WTC11 (cell line): Measurements from ENCODE around the gene INKA2. TPM values are rescaled to one million over a fixed set of nuclear protein-coding genes. Genes with fewer than 3 reads are reported as not detected.

Source experiments
- ATAC-seq: fragments of 200-7000 bp; cut with Tn5 transposase; 2 replicates; pipeline ENCODE4 v1.10.0; 2021; ENCODE audit warnings: mild to moderate bottlenecking, moderate library complexity
- CTCF ChIA-PET: fragments of 300-600 bp; sonication (Branson Sonifier 250); formaldehyde crosslinking; loops from one replicate; lab custom pipeline; 2021; ENCODE audit warnings: antibody characterized with exemption; lab: Charles Lee
- POLR2A ChIA-PET: fragments of 350-600 bp; sonication (Branson Sonifier 250); formaldehyde crosslinking; loops from one replicate; lab custom pipeline; 2021; ENCODE audit warnings: antibody characterized with exemption; lab: Charles Lee
- DNase-seq: peaks from one replicate; pipeline ENCODE4 v3.0.0; 2021; ENCODE audit warnings: low spot score
- H3K27ac Mint-ChIP-seq: 2 replicates; pipeline ENCODE4 v1.8.0; 2021; ENCODE audit warnings: mixed read lengths
- H3K27me3 Mint-ChIP-seq: 2 replicates; pipeline ENCODE4 v1.8.0; 2021; ENCODE audit warnings: low read depth, mild to moderate bottlenecking, moderate library complexity, mixed read lengths
- H3K36me3 Mint-ChIP-seq: 2 replicates; pipeline ENCODE4 v1.8.0; 2021; ENCODE audit warnings: mixed read lengths
- H3K4me1 Mint-ChIP-seq: 2 replicates; pipeline ENCODE4 v1.8.0; 2022; ENCODE audit warnings: mixed read lengths
- H3K4me3 Mint-ChIP-seq: 2 replicates; pipeline ENCODE4 v1.8.0; 2021; ENCODE audit warnings: mild to moderate bottlenecking, moderate library complexity, mixed read lengths
- H3K9me3 Mint-ChIP-seq: 2 replicates; pipeline ENCODE4 v1.8.0; 2021; ENCODE audit warnings: mixed read lengths
- ESRRA ChIP-seq: sonication (generic); formaldehyde crosslinking; IDR thresholded peaks from 2 replicates; pipeline ENCODE4 v1.8.1; 2022; ENCODE audit warnings: mild to moderate bottlenecking, missing genetic modification reagents, borderline replicate concordance
- NFYB ChIP-seq: sonication (generic); formaldehyde crosslinking; conservative IDR thresholded peaks from 2 replicates; pipeline ENCODE4 v1.8.0; 2022; ENCODE audit warnings: low read depth, missing genetic modification reagents
- total RNA-seq: library from RNA; stranded (reverse); gene quantifications from 3 replicates; pipeline ENCODE4 v1.2.3, GENCODE V29; 2021
- TF ChIP-seq, protein P1 (sequence below): sonication (generic); formaldehyde crosslinking; IDR thresholded peaks from 2 replicates; pipeline ENCODE4 v1.8.0; 2022; ENCODE audit warnings: mild to moderate bottlenecking, missing genetic modification reagents
- TF ChIP-seq, protein P2 (sequence below): fragments of 250-450 bp; sonication (Bioruptor Pico); IDR thresholded peaks from 2 replicates; pipeline ENCODE4 v1.9.0; 2021; ENCODE audit warnings: moderate library complexity, mild to moderate bottlenecking, inconsistent platforms, borderline replicate concordance
- TF ChIP-seq, protein P3 (sequence below): sonication (generic); formaldehyde crosslinking; conservative IDR thresholded peaks from 2 replicates; pipeline ENCODE4 v1.8.1; 2023; ENCODE audit warnings: mild to moderate bottlenecking, low read depth, missing genetic modification reagents, moderate library complexity
- TF ChIP-seq, protein P4 (sequence below): sonication (generic); formaldehyde crosslinking; IDR thresholded peaks from 2 replicates; pipeline ENCODE4 v1.8.0; 2023; ENCODE audit warnings: missing genetic modification reagents, mild to moderate bottlenecking, borderline replicate concordance
- TF ChIP-seq, protein P5 (sequence below): sonication (generic); formaldehyde crosslinking; IDR thresholded peaks from 2 replicates; pipeline ENCODE4 v1.8.0; 2022; ENCODE audit warnings: mild to moderate bottlenecking, missing genetic modification reagents
- TF ChIP-seq, protein P6 (sequence below): sonication (generic); formaldehyde crosslinking; IDR thresholded peaks from 2 replicates; pipeline ENCODE4 v1.8.0; 2022; ENCODE audit warnings: mild to moderate bottlenecking, missing genetic modification reagents
- TF ChIP-seq, protein P7 (sequence below): sonication (generic); formaldehyde crosslinking; IDR thresholded peaks from 2 replicates; pipeline ENCODE4 v1.8.1; 2023; ENCODE audit warnings: mild to moderate bottlenecking, missing genetic modification reagents, borderline replicate concordance
- TF ChIP-seq, protein P8 (sequence below): sonication (generic); formaldehyde crosslinking; IDR thresholded peaks from 2 replicates; pipeline ENCODE4 v1.8.0; 2023; ENCODE audit warnings: missing genetic modification reagents
- TF ChIP-seq, protein P9 (sequence below): sonication (generic); formaldehyde crosslinking; IDR thresholded peaks from 2 replicates; pipeline ENCODE4 v1.8.0; 2022; ENCODE audit warnings: mild to moderate bottlenecking, missing genetic modification reagents
- TF ChIP-seq, protein P10 (sequence below): sonication (generic); formaldehyde crosslinking; IDR thresholded peaks from 2 replicates; pipeline ENCODE4 v1.8.1; 2023; ENCODE audit warnings: mild to moderate bottlenecking, missing genetic modification reagents, moderate library complexity

Gene INKA2
- total RNA-seq, 1 experiment from 2014 or later, result 20.1 TPM

DNA sequence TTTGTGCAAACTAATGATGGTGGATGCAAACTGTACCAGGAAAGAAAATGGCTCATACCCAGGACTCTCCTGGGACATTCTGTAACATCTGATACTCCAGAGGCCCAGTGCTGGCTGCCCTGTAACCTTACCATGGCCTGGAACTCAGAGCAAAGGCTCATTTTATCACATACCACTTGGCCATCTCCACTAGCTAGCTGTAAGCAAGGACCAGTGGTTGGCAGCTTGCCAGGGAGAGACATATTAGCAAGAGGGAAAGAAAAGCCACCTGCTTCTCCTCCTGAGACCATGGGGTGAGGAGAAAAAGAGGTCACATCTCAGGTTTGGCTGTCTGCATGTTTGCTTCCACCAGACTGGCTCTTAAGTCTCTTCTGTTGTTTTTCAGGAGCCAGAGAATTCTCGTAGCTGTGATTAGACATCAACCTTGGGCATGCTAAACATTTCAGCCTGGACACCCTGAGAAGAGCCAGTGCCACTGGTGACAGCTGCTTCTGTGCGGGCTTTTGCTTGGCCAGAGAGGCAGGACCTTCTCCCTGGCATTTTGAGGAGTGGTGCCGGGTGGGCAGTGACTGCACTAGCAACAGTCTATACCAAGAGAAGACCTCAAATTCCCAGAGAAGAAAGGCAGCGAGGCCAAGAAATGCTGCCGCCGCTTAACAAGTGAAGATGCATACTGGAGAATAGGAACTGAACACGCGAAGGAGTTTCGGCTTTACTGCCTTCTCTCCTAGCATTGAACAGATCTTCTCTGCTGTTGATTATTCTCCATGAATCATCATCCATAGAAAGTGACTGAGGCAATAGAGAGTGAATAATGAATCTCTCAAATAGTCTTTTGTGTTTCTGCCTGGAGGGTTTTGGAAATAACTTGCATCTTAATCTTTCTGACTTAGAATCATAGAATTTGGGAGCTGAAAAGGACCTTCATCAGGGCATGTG is 6.7 kb upstream of the INKA2 start:
- H3K4me3 Mint-ChIP-seq, result no peak overlapping the region
- no peak for ATAC-seq
- H3K27ac Mint-ChIP-seq, result no peak overlapping the region
- DNase-seq, result no peak
- H3K36me3 Mint-ChIP-seq, result no peaks in the 10 kb centered on the region
- ChIA-PET CTCF (interaction anchor here (1.5 to 3.5 kb wide), 4 partner anchors 9 to 31 kb away, joined by 3 to 77 read pairs (median 10); no protein-coding TSS in a partner anchor), POLR2A (no interaction called here)
- H3K4me1 Mint-ChIP-seq, result peaks cover 38% of the 10 kb centered on the region
- H3K9me3 Mint-ChIP-seq, result no peaks in the 10 kb centered on the region
- TF ChIP-seq, protein P1, sequence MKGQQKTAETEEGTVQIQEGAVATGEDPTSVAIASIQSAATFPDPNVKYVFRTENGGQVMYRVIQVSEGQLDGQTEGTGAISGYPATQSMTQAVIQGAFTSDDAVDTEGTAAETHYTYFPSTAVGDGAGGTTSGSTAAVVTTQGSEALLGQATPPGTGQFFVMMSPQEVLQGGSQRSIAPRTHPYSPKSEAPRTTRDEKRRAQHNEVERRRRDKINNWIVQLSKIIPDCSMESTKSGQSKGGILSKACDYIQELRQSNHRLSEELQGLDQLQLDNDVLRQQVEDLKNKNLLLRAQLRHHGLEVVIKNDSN (CRISPR knock-in tag), result no peak
- TF ChIP-seq, protein P2, sequence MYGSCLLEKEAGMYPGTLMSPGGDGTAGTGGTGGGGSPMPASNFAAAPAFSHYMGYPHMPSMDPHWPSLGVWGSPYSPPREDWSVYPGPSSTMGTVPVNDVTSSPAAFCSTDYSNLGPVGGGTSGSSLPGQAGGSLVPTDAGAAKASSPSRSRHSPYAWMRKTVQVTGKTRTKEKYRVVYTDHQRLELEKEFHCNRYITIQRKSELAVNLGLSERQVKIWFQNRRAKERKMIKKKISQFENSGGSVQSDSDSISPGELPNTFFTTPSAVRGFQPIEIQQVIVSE (CRISPR knock-in tag), result no peak
- TF ChIP-seq, protein P3, sequence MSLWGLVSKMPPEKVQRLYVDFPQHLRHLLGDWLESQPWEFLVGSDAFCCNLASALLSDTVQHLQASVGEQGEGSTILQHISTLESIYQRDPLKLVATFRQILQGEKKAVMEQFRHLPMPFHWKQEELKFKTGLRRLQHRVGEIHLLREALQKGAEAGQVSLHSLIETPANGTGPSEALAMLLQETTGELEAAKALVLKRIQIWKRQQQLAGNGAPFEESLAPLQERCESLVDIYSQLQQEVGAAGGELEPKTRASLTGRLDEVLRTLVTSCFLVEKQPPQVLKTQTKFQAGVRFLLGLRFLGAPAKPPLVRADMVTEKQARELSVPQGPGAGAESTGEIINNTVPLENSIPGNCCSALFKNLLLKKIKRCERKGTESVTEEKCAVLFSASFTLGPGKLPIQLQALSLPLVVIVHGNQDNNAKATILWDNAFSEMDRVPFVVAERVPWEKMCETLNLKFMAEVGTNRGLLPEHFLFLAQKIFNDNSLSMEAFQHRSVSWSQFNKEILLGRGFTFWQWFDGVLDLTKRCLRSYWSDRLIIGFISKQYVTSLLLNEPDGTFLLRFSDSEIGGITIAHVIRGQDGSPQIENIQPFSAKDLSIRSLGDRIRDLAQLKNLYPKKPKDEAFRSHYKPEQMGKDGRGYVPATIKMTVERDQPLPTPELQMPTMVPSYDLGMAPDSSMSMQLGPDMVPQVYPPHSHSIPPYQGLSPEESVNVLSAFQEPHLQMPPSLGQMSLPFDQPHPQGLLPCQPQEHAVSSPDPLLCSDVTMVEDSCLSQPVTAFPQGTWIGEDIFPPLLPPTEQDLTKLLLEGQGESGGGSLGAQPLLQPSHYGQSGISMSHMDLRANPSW (CRISPR knock-in tag), result no peak
- TF ChIP-seq, protein P4, sequence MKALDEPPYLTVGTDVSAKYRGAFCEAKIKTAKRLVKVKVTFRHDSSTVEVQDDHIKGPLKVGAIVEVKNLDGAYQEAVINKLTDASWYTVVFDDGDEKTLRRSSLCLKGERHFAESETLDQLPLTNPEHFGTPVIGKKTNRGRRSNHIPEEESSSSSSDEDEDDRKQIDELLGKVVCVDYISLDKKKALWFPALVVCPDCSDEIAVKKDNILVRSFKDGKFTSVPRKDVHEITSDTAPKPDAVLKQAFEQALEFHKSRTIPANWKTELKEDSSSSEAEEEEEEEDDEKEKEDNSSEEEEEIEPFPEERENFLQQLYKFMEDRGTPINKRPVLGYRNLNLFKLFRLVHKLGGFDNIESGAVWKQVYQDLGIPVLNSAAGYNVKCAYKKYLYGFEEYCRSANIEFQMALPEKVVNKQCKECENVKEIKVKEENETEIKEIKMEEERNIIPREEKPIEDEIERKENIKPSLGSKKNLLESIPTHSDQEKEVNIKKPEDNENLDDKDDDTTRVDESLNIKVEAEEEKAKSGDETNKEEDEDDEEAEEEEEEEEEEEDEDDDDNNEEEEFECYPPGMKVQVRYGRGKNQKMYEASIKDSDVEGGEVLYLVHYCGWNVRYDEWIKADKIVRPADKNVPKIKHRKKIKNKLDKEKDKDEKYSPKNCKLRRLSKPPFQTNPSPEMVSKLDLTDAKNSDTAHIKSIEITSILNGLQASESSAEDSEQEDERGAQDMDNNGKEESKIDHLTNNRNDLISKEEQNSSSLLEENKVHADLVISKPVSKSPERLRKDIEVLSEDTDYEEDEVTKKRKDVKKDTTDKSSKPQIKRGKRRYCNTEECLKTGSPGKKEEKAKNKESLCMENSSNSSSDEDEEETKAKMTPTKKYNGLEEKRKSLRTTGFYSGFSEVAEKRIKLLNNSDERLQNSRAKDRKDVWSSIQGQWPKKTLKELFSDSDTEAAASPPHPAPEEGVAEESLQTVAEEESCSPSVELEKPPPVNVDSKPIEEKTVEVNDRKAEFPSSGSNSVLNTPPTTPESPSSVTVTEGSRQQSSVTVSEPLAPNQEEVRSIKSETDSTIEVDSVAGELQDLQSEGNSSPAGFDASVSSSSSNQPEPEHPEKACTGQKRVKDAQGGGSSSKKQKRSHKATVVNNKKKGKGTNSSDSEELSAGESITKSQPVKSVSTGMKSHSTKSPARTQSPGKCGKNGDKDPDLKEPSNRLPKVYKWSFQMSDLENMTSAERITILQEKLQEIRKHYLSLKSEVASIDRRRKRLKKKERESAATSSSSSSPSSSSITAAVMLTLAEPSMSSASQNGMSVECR (CRISPR knock-in tag), result no peak
- TF ChIP-seq ESRRA (CRISPR knock-in tag) (no peak), NFYB (CRISPR knock-in tag) (no peak)
- TF ChIP-seq, protein P5, sequence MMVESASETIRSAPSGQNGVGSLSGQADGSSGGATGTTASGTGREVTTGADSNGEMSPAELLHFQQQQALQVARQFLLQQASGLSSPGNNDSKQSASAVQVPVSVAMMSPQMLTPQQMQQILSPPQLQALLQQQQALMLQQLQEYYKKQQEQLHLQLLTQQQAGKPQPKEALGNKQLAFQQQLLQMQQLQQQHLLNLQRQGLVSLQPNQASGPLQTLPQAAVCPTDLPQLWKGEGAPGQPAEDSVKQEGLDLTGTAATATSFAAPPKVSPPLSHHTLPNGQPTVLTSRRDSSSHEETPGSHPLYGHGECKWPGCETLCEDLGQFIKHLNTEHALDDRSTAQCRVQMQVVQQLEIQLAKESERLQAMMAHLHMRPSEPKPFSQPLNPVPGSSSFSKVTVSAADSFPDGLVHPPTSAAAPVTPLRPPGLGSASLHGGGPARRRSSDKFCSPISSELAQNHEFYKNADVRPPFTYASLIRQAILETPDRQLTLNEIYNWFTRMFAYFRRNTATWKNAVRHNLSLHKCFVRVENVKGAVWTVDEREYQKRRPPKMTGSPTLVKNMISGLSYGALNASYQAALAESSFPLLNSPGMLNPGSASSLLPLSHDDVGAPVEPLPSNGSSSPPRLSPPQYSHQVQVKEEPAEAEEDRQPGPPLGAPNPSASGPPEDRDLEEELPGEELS (CRISPR knock-in tag), result no peak
- TF ChIP-seq, protein P6, sequence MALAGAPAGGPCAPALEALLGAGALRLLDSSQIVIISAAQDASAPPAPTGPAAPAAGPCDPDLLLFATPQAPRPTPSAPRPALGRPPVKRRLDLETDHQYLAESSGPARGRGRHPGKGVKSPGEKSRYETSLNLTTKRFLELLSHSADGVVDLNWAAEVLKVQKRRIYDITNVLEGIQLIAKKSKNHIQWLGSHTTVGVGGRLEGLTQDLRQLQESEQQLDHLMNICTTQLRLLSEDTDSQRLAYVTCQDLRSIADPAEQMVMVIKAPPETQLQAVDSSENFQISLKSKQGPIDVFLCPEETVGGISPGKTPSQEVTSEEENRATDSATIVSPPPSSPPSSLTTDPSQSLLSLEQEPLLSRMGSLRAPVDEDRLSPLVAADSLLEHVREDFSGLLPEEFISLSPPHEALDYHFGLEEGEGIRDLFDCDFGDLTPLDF (CRISPR knock-in tag), result no peak
- TF ChIP-seq, protein P7, sequence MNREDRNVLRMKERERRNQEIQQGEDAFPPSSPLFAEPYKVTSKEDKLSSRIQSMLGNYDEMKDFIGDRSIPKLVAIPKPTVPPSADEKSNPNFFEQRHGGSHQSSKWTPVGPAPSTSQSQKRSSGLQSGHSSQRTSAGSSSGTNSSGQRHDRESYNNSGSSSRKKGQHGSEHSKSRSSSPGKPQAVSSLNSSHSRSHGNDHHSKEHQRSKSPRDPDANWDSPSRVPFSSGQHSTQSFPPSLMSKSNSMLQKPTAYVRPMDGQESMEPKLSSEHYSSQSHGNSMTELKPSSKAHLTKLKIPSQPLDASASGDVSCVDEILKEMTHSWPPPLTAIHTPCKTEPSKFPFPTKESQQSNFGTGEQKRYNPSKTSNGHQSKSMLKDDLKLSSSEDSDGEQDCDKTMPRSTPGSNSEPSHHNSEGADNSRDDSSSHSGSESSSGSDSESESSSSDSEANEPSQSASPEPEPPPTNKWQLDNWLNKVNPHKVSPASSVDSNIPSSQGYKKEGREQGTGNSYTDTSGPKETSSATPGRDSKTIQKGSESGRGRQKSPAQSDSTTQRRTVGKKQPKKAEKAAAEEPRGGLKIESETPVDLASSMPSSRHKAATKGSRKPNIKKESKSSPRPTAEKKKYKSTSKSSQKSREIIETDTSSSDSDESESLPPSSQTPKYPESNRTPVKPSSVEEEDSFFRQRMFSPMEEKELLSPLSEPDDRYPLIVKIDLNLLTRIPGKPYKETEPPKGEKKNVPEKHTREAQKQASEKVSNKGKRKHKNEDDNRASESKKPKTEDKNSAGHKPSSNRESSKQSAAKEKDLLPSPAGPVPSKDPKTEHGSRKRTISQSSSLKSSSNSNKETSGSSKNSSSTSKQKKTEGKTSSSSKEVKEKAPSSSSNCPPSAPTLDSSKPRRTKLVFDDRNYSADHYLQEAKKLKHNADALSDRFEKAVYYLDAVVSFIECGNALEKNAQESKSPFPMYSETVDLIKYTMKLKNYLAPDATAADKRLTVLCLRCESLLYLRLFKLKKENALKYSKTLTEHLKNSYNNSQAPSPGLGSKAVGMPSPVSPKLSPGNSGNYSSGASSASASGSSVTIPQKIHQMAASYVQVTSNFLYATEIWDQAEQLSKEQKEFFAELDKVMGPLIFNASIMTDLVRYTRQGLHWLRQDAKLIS, result no peak
- TF ChIP-seq, protein P8, sequence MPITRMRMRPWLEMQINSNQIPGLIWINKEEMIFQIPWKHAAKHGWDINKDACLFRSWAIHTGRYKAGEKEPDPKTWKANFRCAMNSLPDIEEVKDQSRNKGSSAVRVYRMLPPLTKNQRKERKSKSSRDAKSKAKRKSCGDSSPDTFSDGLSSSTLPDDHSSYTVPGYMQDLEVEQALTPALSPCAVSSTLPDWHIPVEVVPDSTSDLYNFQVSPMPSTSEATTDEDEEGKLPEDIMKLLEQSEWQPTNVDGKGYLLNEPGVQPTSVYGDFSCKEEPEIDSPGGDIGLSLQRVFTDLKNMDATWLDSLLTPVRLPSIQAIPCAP (CRISPR knock-in tag), result no peak
- TF ChIP-seq, protein P9, sequence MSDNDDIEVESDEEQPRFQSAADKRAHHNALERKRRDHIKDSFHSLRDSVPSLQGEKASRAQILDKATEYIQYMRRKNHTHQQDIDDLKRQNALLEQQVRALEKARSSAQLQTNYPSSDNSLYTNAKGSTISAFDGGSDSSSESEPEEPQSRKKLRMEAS (CRISPR knock-in tag), result no peak
- TF ChIP-seq, protein P10, sequence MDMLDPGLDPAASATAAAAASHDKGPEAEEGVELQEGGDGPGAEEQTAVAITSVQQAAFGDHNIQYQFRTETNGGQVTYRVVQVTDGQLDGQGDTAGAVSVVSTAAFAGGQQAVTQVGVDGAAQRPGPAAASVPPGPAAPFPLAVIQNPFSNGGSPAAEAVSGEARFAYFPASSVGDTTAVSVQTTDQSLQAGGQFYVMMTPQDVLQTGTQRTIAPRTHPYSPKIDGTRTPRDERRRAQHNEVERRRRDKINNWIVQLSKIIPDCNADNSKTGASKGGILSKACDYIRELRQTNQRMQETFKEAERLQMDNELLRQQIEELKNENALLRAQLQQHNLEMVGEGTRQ, result no peak
- peaks cover 19% of the 10 kb centered on the region for H3K27me3 Mint-ChIP-seq
